GM21367 (cell line): ENCODE measurements around the gene MARK1.

Experiments
- ATAC-seq: cut with Tn5 transposase; IDR thresholded peaks from one replicate; pipeline ENCODE4 v1.9.1; 2021; ENCODE audit not compliant: unreplicated experiment

The MARK1 gene

DNA sequence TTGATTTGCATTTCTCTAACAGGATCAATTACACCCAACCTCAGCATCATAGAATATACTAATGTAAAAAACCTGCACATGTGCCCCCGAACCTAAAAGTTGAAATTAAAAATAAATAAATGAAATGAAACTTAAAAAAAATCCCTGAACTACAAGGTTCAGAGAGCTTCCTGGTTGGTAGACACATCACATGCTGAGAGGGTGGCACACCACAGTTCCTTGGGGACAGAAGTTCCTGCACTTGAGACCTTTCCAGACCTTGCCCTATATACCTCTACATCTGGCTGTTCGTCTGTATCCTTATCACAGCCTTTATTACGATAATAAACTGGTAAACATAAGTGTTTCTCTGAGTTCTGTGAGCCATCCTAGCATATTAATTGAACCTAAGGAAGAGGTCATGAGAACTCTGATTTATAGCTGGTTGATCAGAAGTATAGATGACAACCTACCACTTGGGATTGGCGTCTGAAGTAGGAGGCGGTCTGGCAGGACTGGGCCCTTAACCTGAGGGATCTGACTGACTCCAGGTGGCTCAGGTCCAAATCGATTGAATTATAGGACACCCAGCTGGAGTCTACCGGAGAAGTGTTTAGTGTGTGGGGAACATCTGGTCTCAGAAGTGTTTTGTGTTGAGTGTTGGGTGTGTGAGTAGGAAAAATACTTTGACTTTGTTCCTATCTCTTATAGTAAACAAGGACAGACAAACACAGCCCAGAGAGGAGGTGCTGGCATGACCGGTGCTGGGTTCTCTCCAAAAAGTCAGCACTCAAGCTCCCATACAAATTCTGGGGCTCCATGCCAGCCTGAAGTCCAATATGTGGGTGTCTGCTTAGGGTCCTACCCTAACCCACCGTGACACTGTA is 181.2 kb downstream of the MARK1 start:
- ATAC-seq: no peak

- no peak for ATAC-seq
Observed at GRCh38 chr1:220710333-220710732, 182.4 kb downstream of the MARK1 start.

- peak; percentile 88 for ATAC-seq
Observed at GRCh38 chr1:220711056-220711809, 183.3 kb downstream of the MARK1 start.
